ENCODE results near the gene CXCL13.
A peak's percentile ranks its signal among the peaks of the same experiment; 100 is the strongest.
"Not testable (repeated sequence)": the region's sequence is repeated elsewhere in the genome, so short reads cannot be mapped to it uniquely, and the experiment has no call there.

CXCL13 gene

DNA sequence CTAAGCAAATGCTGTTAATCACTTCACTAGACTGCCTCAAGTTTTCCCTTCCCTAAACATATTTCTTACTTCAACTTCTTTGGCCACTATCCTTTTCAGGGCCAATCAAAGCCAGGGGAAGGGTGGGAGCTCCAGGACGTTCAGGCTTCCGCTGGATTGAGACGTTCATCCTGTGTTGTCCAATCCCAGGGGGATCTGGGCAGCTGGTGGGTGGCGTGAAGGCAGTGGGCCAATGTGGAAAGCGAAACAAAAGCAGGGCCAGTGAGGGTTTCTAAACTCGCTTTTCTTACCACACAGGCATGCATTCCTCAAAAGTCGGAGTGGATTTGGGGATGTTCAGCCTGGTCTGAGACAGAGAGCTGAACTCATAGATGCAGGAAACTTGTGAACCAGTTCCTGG, 7.6 kb downstream of the CXCL13 start:
- no peak for DNase-seq

DNA sequence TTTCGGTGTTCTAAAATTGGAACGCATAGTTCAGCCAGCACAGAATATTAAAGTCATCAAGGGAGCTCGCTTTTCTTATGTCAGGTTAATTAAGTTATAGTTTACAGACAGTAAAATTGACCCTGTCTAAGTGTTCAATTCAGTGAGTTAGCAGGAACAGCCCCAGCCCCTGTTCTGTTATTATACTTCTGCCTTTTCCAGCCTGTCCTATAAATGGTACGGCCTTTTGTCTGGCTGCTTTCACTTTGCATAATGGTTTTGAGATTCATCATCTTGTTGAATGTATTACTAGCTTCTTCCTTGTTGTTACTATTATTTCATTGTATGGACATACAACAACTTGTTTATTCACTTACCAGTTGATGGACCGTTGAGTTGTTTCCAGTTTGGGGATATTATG, 9.5 kb downstream of the CXCL13 start:
- no peak for DNase-seq

DNA sequence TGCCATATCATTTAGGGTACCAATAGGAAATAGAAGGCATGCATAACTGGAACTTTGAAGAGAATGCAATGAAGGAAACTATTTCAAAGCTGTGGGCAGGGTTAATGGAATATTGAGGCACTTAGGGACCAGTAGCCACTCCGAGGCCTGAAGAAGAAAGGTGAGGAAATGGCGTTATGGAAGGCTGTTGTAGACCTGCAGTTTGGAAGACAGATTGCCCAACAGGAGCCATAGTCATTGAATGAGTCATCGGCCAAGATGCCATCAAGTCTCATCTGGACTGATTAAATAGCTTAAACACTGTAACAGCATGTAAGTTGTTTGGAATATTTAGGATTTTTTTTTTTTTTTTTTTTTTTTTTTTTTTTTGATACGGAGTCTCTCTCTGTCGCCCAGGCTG, 11.6 kb downstream of the CXCL13 start:
- no peak for DNase-seq

DNA sequence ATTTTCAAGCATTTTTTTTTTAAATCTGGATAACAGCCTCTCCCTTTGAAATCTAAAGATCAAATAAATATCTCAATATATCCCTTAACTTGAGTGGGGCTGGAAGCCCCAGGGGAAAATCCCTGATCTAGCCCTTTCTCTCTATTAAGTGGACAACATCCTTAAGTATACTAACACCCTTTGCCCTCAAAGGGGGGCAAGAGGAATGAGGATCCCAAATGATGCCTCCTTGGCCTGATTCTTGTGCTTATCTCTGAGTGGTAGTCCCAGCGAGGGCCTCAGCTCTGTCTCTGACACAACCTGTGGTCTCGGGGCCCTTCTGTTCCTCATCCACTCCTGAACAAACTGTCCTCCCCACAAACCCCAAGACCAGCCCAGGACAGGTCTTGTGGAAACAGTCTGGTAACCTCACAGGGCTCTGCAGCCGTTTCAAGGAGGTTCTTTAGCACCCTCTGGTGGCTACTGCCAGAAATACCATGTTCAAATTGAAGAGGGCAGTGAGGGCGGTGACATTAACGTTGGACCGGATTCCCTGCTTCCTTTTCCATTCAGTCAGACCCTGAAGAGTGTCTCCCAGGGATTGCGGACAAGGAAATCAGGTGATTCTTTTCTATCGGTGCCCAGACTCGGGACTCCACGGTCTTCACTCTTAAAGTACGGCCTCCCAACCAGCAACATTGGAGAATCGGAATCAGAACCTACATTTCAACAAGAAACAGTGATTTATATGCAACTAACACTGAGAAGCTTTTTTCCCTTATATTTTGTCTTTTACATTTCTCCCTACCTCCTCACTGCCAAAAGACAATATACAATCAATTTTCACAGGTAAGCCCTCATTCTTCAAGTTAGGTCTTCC, 13.0 kb downstream of the CXCL13 start:
- DNase-seq = peak; percentile 39

DNA sequence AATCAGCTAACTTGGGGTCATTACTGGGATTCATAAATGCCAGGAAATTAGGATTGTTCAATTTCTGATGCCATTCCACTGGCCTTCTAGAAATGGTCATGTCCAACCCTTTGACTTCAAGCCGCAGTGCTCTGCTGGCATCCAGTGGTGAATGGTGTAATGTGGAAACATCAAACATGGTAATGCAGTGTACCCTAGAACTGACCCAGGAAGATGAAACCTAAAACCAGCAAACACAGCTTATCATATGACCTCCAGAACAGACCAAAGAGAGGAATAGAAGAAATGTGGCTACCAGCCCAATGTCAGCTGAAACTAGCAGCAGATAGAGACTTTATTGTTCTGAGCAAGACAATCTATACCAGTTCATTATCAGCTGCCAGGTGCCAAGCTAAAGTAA, 13.8 kb downstream of the CXCL13 start:
- DNase-seq = no peak

DNA sequence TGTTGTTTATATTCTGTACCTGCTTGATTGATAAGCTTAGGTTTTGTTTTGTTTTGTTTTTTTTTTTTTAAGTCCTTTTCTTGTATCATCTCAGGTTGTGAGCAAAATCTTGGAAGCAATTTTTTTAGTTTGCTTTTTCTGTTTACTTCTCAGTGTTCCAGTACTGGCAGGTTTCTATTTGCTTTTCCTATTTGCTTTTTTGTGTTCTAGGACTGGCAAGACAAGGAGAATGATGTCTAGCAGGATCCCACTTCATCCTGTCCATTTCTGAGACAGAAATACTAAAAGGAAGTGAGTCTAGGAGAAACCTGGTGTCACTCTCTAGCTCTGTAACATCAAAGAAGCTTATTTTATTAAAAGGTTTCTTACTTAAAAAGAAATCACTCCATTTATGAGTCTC, 15.6 kb downstream of the CXCL13 start:
- no peak for DNase-seq

DNA sequence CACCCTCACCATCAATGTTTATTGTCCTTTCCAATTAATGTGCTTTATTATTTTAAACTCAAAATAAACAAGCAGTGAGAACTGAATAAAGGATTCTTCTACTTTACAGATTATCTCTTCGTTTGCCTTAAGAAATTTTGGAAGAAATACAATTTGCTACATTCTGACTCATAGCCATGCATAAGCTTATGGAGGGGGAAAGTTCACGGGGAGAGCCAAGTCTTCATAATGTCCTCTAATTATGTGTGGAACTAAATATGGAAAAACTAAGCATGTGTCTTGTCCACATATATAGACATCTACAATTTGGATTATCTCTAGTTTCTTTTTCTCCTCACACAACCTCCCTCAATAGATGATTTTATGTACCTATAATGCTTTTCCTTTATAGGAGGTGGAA, 17.5 kb downstream of the CXCL13 start:
- no peak for DNase-seq

DNA sequence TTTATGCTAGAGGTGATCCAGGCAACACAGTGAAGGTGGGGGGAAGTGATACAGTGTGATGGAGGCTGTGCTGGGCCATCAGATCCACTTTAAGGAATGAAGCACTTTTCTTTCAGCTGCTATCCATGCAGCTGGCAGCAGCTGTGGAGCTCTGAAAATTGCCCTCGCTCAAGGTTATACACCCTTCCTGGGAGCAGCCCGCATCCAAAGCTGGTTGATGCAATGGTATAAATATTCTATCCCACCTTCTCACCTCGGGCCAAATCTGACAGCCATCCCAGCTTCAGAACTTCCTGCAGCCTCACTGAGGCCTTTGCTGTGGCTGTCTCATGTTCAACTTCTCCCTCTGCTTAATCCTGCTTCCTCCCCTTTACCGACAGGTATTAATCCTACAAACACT, 18.6 kb downstream of the CXCL13 start:
- DNase-seq = no peak

DNA sequence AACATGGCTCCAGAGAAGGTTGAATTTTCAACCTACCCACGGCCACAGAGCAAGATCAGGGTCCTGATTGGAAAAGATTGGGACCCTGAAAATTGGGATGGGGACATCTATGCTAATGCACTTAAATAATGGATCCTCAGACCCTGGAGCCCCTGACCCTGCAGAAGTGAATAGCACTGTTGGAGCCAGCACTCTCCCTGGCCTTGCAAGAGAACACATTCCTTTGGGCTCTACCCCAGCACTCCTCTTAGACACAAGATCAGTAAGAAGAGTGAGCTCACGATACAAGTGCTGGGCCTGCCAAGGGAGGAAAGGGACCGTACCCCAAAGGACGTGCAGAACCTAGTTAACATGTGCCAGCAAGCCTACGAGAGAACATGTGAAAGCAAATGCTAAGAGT, 19.9 kb downstream of the CXCL13 start:
- DNase-seq = no peak

DNA sequence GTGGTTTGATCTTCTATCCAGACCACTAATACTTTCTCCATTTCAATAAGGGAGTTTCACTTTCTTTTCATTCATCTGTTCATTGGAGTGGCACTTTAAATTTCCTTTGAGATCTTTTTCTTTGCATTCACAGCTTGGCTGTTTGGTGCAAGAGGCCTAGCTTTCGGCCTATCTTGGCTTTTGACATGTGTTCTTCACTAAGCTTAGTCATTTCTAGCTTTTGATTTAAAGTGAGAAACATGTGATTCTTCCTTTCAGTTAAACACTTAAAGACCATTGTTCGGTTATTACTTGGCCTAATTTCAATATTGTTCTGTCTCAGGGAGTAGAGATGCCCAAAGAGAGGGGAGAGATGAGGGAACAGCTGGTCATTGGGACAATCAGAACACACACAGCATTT, 24.3 kb downstream of the CXCL13 start:
- no peak for DNase-seq

DNA sequence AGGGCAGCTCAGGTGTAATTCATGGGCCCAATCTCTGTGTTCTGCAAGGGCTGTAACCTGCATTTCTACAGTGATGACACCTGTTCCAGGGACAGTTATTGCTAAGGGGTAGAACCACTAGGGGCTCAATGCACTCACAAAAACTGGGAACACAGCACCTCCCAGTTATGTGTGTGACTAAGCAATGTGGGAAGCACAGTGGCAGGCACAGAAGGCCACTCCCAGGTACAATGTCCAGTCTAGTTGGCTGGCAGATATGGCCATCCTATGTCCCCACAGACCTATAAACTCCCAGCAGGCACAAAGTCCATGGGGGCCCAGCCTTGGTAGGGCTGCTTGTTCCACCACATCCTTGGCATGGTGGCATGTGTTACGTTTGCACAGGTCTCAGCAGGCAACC, 25.7 kb downstream of the CXCL13 start:
- DNase-seq = no peak

DNA sequence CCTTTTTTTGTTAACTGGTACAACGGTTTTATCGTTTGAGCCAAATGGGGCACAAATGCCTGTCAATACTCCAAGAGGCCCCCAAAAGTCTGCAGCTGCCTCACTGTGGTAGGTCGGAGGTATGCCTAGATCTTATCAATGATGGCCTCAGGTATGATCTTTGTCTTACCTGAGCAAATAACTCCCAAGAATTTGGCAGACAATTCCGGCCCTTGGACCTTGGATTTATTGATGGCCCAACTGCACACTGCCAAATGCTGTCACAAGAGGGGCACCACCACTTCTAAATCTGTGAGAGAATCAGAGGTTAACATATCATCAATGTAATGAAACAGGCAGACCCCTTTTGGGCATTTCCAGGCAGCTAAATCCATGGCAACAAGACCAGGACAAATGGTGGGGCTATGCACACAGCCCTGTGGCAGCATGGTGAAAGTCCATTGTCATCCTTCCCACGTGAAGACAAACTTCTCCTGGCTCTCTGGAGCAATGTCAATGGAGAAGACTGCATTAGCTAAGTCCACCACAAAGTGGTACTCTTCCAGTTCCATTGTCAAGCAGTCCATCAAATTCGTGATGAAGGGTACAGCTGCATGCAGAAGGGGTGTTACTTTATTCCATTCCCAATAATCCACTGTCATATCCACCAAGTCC, 28.6 kb downstream of the CXCL13 start:
- no peak for DNase-seq

DNA sequence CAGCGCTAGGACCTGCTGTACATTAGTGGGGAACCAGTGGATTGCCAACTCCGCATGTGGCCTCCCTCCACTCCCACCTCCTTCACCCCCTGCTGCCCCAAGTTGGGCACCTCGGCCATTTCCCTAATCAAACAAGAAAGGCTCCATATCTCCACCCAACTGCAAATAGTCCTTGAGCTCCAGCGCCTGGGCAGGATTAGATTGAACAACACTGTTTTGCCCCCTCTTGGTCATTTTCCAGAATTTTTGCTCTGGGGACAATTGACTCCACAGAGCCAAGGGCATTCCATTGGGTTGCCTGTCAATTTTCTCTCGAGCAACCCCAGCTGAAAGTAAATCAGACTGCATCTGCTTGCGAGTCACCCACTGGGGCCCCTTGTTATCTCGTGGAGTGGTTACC, 29.6 kb downstream of the CXCL13 start:
- no peak for DNase-seq

DNA sequence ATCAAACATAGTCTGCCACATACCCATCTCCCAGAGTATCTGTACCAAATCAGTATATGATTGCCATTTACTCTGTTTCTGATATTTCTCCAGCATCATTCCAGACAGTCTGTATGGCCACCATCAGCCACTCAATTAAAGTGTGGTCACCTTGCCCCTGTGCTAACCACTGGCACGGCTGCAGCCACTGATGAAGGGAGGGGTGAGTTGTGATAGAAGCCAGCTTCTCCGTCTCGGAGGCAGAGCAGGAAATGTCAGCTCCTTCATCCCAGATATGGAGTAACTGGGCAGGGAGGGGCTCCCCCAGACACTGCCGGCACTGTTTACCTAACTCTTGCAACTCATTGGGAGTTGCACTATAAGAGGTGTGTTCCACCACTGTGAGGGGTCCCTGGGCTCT, 30.3 kb downstream of the CXCL13 start:
- no peak for DNase-seq

DNA sequence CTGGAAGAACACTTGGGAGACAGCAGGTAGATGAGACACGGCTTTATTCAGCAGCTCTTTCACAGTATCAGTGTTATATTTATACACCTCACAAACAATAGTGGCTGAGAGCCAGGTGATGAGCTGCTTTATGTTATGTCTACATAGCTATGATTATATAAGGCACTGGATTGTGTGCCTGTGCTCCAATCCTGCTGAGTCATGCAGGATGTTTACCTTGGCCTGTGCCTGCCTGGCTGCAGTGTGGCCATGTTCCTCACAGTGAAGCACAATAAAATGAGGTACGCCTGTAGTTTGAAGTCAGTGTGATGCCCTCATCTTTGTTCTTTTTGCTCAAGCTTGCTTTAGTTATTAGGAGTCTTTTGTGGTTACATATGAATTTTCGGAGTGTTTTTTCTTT, 31.3 kb downstream of the CXCL13 start:
- DNase-seq = no peak

DNA sequence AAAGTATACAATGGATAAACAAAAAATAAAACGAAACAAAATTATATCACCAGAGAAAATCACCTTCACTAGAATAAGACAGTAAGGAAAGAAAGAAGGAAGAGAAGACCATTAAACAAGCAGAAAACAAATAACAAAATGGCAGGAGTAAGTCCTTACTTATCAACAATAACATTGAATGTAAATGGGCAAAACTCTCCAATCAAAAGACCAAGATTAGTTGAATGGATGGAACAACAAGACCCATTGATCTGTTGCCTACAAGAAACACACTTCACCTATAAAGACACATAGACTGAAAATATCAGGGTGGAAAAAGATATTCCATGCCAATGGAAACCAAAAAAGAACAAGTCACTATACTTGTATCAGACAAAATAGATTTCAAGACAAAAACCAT, 38.4 kb downstream of the CXCL13 start:
- not testable (repeated sequence) for DNase-seq

DNA sequence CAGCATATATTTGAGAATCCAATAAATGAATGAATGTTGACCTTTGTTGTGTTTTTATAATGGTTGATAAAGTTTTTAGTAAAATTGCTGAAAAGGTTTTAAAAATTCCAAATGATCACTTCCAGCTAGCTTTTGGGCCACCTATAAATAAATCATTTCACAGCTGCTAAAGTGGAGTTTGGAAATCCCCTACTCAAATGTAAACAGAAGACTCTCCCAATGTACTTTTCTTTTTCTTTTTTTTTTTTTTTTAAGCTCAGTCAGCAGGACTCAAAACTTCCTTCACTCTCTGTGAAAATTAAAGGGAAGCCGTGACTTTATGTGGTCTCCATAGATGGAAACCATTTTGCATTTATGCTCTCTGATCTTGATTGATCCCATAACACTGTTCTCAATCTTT, 45.2 kb downstream of the CXCL13 start:
- DNase-seq = no peak

DNA sequence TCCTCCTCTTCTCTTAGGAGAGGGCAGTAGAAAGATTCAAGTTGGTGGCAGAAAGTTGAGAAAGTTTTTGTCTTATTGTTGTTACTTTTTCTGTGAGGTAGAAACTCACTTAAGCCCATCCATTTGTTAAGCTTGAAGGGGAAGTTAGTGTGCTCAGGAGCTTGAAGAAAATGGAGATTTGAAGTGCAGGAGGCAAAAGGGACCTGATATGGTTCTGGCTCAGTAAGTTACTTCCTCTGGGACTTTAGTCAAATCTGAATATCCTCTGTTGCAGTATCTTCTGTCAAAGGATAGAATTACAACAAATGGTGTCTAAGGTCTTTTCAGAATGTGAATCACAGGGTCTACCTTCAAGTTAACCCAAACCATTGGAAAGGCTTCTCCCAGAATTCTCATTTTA, 46.2 kb downstream of the CXCL13 start:
- no peak for DNase-seq

DNA sequence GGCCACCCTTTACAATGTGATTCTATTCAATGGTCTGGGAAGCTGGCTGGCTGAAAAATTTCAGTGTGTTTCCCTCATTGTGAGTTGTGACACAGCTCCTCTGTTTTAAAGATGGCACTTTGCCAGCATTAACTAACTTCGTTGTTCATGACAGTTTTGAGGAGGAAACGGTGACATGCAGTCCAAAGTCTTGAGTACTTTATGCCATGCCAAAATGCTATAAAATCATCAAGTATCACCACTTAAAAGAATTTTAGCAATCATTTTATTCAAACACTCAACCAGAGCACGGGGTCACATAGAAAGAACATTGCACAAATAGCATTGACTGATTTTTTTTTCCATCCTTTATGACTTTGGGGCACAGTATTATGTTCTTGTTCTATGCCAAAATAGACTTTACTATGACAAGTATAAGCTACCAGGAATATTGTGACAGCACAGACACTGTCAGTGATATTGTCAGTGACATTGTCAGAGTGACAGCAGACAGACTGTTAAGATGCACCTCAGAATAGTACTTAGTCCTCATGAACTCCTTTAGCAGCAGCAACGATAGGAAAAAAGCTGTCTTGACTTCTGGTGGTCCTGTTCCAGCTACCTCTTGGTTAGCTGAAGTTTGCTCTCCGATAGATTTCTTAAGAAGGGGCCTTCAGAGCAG, 46.7 kb downstream of the CXCL13 start:
- DNase-seq = no peak

DNA sequence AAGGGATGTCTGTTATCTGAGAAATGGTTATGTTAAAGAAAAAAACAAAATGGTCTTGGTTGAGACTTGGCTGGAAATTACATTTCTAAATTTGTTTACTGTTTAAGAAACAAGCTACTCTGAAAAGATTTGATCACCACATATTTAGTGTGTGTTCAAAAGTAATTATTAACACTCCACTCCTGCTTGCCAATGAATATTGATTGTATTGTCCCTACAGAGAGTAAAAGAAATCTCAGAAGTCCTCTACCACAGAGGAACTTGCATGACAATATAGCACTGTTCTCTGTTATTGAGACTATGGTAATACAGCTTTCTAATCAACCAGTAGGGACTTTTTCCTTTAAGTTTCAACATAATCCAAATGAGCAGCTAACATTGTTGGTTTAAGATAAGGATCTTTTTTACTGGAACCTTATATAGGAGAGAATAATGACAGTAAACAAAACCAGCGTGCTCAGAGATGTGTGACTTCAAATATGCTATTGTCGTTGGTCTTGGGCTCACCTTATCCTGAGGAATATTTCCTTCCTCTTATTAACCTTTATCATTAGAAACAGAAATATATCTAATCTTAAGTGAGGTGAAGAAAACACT, 47.6 kb downstream of the CXCL13 start:
- DNase-seq = no peak

DNA sequence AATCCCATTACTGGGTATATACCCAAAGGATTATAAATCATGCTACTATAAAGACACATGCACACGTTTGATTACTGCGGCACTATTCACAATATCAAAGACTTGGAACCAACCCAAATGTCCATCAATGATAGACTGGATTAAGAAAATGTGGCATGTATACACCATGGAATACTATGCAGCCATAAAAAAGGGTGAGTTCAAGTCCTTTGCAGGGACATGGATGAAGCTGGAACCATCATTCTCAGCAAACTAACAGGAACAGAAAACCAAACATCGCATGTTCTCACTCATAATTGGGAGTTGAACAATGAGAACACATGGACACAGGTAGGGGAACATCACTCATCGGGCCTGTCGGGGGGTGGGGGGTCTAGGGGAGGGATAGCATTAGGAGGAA, 54.7 kb downstream of the CXCL13 start:
- DNase-seq = not testable (repeated sequence)

Measured in NCI-H1694 (cell line).